HG03565 (cell line): Measurements from ENCODE around the gene RRP1.
A peak's percentile ranks its signal among the peaks of the same experiment; 100 is the strongest.

Experiments used
- ATAC-seq: cut with Tn5 transposase; IDR thresholded peaks from one replicate; pipeline ENCODE4 v1.9.1; 2021; ENCODE audit warnings: mild to moderate bottlenecking, moderate library complexity; ENCODE audit not compliant: unreplicated experiment

RRP1 gene, protein sequence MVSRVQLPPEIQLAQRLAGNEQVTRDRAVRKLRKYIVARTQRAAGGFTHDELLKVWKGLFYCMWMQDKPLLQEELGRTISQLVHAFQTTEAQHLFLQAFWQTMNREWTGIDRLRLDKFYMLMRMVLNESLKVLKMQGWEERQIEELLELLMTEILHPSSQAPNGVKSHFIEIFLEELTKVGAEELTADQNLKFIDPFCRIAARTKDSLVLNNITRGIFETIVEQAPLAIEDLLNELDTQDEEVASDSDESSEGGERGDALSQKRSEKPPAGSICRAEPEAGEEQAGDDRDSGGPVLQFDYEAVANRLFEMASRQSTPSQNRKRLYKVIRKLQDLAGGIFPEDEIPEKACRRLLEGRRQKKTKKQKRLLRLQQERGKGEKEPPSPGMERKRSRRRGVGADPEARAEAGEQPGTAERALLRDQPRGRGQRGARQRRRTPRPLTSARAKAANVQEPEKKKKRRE

DNA sequence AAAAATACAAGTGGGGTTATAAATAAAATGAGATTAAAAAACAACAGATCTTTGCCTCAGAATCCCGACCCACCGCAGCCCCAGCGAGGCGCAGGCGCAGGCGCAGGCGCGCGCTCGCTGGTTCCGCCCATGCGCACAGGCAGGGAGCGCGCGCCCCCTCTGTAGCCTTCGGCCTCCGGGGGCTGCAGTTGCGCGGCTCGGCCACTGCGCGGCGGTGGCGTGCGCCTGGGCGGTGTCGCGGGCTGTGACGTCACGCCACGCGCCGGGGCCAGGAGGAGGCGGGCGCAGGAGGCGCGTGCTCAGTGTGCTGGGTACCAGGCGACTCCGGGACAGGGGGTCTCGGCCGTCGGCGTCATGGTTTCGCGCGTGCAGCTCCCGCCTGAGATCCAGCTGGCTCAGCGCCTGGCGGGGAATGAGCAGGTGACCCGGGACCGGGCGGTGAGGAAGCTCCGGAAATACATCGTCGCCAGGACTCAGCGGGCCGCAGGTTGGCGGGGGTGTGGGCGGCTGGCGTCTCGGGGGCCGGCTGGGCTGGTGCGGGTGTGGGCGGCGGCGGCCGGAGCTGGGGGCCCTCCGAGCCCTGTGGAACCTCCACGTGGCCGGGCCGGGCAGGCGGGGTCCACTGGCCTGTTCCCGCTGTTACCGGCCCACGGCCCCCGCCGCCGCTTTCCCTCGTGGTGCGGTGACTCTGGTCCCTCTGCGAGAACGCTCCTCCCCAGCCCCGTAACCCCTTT, at the start of gene RRP1:
Gene RRP1, plus strand, starts transcription at position 302 of the 734 bp plus-strand sequence. Its CDS starts 53 bp downstream, at position 355.
- peak; percentile 90 for ATAC-seq

DNA sequence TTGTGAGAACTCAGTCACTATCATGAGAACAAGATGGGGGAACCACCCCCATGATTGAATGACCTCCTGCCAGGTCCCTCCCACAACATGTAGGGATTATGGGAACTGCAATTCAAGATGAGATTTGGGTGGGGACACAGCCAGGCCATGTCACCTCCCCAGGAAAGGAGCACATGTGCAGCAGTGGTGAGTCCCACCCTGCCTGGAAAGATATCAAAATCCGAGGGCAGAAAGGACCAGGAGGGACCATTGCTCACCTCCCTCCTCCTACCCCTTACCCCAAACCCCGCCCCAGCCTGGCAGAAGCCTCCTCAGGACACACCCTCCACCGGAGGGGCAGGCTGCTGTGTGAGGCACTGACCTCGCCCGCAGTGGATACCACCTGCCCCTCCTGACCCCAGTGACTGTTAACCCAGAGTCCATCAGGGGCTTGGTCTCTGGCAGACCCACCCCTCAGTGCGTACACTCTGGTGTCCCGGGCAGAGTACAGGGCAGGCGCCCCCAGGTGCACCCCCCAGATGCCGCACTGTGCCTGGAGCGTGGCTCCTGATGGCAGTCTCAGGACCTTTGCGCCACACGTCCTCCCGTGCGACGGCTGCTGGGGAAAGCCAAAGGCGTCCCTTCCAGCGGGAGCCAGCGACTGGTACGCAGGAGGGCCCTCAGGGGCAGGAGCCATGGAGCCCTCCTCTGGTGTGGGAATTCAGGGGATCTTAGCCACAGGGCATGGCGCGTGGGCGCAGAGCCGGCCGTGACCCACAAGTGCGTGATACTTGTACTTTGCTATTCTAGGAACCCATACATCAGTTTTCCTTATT, 49.5 kb upstream of the RRP1 start:
- no peak for ATAC-seq

DNA sequence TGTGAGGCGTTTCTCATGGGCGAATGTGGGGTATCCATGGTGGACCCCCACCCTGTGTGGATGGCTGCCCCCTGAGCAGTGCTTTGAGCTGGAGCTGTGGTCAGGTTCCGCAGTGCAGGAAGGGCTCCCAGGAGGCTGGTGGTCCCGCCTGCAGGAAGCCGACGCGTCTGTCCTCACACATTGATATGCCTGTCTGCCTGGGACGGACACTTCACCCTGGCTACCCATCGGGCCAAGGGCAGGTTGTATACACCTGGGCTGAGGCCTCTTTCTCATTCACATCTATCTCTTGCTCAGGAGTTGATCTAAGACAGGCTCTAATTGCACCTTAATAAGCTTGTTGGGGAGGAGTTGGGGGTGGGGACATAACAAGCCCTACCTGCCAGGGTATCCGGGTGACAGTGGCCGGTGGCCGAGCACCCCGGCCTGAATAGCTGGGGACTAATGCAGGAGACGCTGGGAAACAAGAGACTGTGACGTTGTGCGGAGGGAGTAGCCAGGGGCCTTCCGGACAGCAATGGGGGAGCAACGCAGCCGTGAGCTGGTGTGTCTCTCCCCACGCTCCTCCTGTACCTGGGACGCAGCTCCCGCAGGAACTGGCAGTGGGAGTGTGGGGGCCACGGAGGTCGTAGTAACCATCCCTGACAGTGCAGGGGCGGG, 48.8 kb upstream of the RRP1 start:
- no peak for ATAC-seq

DNA sequence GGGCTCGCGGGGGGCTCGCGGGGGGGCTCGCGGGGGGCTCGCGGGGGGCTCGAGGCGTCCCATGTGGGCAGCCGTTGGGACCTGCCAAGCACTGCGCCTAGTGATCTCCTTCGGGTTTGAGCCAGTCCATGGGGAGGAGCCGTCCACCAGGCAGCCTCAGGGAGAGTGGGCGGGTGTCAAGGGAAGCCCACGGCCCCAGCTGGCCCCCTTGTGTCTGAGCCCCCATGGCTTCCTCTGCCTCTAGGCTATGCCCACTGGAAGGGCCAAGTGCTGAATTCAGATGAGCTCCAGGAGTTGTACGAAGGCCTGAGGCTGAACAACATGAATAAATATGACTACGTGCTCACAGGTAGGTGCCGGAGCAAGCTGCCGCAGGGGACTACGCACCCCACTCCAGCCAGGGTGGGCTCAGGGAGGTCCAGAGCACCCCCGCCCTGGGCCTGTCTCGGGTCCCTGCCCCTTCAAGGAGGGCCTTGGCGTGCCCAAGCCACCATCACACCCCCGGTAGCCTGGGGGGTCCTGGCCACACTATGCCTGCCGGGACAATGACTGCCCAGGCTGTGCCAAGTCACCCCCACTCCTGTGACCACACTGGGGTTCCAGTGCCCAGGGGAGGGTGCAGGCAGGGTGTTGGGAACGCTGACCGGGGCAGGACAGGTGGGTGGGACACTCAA, 47.8 kb upstream of the RRP1 start:
- no peak for ATAC-seq

DNA sequence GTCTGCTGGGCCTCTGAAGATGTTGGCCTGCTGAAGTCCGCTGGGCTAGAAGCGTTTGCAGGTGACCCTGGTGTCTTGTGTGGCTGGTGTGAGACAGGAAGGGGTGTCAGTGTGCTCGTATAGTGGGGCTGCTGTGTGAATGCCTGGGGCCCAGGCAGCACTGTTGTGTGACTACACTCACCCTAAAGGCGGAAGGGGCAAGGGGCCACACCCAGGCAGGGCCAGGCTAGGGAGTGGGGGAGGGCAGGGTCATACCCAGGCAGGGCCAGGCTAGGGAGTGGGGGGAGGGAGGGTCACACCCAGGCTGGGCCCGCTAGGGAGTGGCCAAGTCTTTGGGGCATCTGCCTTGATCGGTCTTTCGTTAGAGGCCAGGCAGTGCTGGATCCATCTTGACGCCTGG, 45.4 kb upstream of the RRP1 start:
- no peak for ATAC-seq

DNA sequence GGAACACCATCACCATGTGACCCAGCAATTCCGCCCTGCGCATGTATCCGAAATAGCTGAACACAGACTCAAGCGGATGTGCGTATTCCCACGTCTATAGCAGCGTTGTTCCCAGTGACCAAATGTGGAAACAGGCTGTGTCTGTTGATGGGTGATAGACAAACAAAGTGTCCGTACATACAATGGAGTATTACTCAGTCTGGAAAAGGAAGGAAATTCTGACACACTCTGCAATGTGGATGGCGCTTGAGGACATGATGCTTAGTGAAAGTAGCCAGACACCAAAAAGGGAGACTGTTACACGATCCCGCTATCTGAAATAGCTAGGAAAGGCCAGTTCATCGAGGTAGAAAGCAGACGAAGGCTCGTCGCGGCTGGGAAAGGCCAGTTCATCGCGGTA, 44.7 kb upstream of the RRP1 start:
- no peak for ATAC-seq

DNA sequence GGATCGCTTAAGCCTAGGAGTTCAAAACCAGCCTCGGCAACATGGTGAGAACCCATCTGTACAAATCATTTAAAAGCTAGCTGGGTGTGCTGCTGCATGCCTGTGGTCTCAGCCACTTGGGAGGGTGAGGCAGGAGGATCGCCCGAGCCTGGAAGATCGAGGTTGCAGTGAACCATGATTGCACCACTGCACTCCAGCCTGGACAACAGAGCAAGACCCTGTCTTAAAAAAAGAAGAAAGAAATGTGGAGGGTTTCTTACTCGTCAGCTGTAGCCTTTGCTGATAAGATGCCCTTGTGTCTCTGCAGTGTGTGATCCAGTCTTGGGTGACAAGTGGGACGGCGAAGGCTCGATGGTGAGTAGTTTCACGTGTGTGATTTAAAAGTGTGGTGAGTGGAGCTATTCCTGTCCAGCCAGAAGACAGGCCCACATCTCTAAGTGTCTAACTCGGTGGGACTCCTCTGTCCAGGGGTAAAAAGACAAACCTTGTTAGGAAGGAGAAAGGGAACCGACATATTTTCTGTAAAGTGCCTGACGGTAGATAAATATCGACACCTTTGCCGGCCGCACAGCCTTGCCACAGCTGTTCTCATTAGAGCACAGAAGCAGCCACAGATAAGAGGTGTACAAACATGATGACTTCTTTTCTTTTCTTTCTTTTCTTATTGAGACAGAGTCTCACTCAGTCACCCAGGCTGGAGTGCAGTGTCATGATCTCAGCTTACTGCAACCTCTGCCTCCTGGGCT, 43.4 kb upstream of the RRP1 start:
- no peak for ATAC-seq

DNA sequence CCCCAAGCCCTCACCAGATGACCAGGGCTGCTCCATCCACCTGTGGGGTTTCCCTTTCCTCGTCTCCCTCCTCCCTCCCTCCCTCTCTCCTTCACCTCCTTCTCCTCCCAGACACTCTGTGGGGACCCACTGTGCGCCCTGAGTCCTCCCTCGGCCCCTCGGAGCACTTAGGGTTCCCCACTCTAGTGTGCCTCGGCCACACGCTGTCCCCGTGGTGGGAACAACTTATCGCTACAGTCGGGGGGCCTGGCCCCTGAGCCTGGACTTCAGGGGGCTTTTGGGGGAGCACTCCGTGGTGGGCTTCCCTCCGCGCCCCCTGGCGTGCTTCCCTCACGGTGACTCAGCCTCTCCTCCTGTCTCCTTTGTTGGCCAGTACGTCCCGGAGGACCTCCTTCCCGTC, 40.8 kb upstream of the RRP1 start:
- ATAC-seq = no peak

DNA sequence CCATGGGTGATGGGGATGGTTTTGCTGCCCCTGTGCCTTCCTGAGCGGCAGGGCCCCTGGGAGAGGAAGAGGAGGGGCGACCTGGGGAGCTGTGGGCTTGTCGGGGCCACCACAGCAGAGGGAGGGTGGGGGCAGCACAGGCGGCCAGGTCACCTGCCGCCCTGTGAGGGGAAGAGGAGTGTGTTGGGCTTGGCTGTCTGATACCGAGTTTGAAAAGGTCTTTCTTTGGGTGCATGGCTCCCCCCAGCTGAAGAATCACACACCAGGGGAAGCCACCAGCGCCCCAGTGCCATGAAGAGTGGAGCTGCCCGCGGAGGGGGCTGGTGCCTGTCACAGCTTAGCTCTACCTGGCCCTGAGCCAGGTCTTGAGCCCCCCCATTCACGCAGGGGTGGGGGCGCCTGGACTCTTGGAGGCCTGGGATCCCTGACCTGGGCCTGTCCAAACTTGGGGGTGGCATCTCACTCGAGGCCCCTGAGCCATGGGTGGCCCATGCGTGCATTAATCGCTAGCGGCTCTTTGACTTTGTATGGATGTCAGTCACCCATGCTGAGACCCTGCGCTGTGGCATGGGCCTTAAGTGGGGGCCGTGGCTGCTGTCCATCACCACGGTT, 39.6 kb upstream of the RRP1 start:
- no peak for ATAC-seq

DNA sequence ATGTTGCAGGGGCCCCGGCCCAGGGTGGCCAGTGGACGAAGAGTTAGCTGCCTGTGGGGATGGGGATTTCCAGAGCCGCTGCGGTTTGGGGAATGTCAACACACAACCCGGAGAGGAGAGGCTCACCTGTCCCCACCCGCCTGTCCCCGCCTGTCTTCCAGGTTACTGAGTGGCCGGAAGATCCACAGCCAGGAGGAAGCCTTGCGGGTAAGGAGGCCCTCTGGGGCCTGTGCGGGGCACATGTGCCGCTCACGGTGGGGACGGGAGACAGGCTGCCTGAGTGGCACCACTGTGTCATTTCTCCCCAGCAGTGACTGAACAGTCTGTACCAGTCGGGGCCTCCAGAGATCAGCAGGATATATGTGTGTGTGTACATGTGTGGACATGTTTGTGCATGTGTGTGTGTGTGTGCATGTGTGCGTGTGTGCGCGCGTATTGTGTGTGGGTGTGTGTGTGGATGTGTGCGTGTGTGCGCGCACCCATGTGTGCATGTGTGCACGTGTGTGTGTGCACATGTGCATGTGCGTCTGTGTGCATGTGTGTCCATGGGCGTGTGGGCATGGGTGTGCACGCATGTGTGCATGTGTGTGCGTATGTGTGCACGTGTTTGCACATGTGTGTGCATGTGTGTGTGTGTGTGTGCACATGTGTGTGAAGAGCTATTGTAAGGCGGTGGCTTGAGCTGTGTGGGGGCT, 38.9 kb upstream of the RRP1 start:
- ATAC-seq = no peak

DNA sequence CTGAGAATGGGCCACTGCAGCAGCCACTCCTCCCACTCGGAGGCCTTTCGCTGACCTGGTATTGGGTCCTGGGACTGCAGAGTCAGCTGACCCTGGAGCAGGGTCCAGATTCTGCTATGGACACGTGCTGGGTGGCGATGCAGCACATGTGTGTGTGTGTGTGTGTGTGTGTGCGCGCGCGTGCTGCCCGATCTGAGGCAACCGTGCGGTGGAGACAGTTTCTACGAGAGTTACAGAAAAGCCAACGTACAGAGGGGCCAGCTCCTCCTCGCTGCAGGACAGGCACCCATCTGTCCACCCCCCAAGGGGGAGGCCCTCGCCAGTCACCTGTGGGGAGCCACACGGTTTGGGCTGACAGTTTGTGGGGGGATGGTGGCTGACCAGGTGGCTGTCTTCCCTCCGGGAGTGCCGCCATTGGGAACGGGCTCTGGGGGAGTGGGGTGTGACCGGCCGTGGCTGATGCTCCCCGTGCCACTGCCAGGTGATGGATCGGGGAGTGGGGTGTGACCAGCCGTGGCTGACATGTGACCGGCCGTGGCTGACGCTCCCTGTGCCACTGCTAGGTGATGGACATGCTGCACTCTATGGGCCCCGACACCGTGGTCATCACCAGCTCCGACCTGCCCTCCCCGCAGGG, 37.3 kb upstream of the RRP1 start:
- ATAC-seq = no peak

DNA sequence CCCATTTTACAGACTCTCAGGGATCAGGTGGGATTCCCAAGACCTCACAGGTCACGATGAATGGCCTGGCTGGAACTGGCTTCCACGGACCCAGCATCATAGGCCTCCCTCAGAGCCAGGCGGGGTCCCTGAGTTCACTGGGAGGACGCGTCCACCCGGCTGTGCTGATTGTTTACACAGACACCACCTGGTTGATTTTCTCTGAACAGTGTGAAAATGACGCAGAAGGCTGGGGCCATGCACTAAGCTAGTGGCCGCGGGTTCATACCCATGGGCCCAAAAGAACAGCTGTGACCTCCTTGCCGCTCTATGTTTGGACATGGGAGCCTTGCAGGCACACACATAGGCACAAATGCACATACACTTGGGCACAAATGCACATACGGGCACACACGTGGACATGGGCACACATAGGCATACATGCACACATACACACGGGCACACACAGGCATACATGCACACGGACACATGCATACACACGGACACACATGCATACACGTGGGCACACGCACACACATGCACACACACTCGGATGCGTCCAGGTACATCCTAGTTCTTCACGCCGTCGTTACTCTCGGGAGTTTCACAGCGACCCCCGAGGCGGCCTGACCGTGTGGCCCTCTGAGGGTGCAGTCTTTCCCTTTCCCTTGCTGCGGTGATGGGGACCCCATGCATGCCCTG, 36.5 kb upstream of the RRP1 start:
- no peak for ATAC-seq

DNA sequence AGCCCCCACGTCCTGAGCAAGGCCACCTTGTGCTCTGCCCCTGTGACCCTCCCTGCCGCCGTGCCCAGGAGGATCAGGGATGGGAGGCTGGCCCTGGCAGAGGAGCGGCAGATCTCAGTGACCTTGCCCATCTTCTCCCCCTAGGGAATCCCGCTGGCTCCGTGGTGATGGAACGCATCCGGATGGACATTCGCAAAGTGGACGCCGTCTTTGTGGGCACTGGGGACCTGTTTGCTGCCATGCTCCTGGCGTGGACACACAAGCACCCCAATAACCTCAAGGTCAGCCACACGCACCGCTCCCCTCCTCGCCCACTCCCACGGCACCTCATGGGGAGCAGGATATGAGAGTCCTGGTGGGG, 36.0 kb upstream of the RRP1 start:
- no peak for ATAC-seq

DNA sequence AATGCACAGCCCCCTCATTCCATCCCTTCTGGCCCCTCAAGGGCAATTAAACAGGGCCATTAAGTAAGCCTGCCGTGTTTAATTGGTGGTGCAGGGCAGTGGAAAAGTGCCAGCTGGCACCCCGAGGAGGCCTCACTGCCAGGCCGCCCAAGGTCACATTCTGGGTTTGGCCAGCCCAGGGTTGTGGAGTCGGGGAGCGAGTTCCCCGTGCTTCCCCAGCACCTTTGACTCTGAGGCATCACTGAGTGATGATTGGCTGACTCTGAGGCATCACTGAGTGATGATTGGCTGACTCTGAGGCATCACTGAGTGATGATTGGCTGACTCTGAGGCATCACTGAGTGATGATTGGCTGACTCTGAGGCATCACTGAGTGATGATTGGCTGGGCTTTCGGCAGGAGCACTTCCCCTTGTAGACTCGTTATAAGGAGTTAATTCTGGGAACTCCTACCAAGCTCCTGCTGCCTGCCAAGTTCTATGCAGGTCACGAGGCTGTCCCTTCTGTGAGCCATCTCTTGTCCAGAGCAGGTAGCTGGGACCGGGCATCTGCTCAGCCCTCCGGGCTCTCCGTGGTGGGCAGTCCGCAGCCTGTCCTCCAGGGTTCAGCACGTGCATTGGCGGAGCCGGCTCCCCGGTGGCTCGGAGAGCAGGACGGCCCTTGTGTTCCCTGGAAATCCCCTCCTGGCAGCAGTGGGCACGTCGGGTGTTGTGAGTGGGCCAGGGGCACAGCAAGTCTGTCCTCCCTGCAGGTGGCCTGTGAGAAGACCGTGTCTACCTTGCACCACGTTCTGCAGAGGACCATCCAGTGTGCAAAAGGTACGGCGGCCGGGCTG, 34.2 kb upstream of the RRP1 start:
- no peak for ATAC-seq

DNA sequence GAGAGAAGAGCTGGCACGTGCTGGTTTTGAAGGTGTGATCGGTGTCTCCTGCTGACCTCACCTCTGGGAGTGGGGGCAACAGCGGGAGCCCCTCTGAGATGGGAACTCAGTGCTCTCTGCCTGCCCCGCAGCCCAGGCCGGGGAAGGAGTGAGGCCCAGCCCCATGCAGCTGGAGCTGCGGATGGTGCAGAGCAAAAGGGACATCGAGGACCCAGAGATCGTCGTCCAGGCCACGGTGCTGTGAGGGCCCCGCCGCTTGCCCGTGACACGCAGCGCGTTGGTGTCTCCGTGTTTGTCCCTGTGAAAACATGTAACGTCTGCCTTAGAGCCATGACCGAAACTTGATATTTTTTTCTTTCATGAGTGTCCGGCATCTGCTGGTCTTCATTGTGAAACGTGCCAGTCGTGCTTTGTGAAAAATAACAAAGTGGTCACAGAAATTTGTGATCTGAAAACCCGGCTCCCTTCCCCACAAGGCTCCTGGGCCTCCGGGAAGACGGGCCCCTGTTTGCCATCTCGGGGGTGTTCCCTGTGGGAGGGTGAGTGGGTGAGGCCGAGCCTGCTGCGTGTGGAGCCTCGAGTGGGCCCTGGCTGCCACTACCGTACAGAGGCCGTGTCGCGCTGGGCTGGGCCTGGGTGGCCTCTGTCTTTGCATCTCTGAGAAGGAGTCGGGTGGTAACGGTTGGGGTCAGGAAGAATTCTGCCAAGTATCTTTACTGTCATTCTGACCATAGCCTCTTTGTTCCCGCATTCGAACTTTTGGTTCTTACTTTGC, 33.4 kb upstream of the RRP1 start:
- ATAC-seq = no peak

DNA sequence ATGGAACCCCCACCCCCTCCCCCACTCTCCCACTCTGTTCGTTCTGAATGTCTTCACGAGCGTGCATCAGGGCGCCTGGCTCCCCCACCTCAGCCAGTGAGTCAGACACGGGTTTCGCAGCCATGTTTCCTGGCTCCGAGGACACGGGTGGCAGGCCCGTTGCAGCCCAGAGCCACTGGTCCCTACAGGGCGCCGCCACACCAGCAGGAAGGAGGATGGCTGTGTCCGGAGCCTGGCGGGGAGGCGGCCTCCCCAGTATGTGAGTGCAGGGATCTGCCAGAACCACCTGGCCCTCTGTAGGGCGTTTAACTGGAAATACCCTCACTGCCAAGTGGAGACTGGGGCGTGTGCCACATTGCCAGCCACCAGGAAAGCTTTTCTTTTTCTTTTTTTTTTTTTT, 31.8 kb upstream of the RRP1 start:
- no peak for ATAC-seq
